Loucy (cell line): Measurements from ENCODE around the gene TOR1B.

Source experiments
- CTCF ChIP-seq: fragments of 200-600 bp; sonication (generic); conservative IDR thresholded peaks from 2 replicates; pipeline ENCODE4 v1.5.1; 2014; ENCODE audit warnings: mild to moderate bottlenecking, antibody characterized with exemption, low read length
- EZH2phosphoT487 ChIP-seq: fragments of 200-600 bp; IDR thresholded peaks from 2 replicates; pipeline ENCODE4 v1.6.1; 2018; ENCODE audit warnings: antibody characterized with exemption, mild to moderate bottlenecking, moderate library complexity, borderline replicate concordance

GRCh38 chr9:129816501-129817435 is 13.8 kb downstream of the TOR1B start:
- no peak for TF ChIP-seq CTCF
- no peak for TF ChIP-seq EZH2phosphoT487
